GM23248 (cell line): ENCODE measurements around the gene CACNA1D.

Experiments used
- EZH2 ChIP-seq: fragments of 200-600 bp; sonication (generic); IDR thresholded peaks from 2 replicates; pipeline ENCODE4 v1.6.1; 2018; ENCODE audit warnings: antibody characterized with exemption, mild to moderate bottlenecking; ENCODE audit not compliant: insufficient read depth, poor library complexity, severe bottlenecking
- EZH2phosphoT487 ChIP-seq: fragments of 200-600 bp; sonication (generic); IDR thresholded peaks from 2 replicates; pipeline ENCODE4 v1.6.1; 2018; ENCODE audit warnings: antibody characterized with exemption, moderate library complexity, mild to moderate bottlenecking, low read depth; ENCODE audit not compliant: insufficient read depth

DNA sequence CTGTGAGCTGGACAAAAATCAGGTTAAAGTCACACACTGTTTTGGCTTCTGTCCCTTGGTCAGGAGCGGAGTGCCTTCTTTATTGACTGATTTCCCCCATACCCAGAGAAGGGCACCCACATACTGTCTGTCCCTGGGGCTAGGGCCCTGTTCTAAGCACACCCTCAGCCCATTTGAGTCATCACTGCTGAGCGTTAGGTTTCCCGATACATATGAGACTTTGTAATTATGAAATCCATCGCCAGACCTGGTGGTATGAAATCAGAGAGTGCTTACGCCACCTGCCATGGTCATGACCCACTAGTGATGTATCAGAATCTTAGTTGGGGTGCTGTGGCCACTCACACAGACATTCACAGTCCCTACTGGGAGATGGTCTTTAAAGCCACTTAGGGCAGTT lies 255.0 kb downstream of the CACNA1D start:
- TF ChIP-seq EZH2 (no peak), EZH2phosphoT487 (no peak)
